SK-N-SH (cell line): ENCODE results near the gene CYSLTR2.

ENCODE experiments used
- CTCF ChIP-seq: fragments of 200-600 bp; sonication (generic); IDR thresholded peaks from 2 replicates; pipeline ENCODE4 v1.6.1; 2017; ENCODE audit warnings: antibody characterized with exemption, mild to moderate bottlenecking, moderate library complexity
- EP300 ChIP-seq, 2 experiments: IDR thresholded peaks; 2 replicates each; pipeline versions ENCODE4 v1.4.0 to v1.6.1; 2012; ENCODE audit warnings: borderline replicate concordance in 1 of 2, low read depth in 1 of 2, low read length in 1 of 2
- EZH2phosphoT487 ChIP-seq: fragments of 200-600 bp; sonication (generic); IDR thresholded peaks from 2 replicates; pipeline ENCODE4 v1.6.1; 2017; ENCODE audit warnings: low read depth, mixed run types, mild to moderate bottlenecking, antibody characterized with exemption, moderate library complexity, borderline replicate concordance
- FOSL2 ChIP-seq: IDR thresholded peaks from 2 replicates; pipeline ENCODE4 v1.4.0; 2012; ENCODE audit warnings: low read depth, mild to moderate bottlenecking, moderate library complexity, borderline replicate concordance
- JUND ChIP-seq: IDR thresholded peaks from 2 replicates; pipeline ENCODE4 v1.4.0; 2012
- NRF1 ChIP-seq: IDR thresholded peaks from 2 replicates; pipeline ENCODE4 v1.6.1; 2012; ENCODE audit warnings: low read depth, mild to moderate bottlenecking, low read length
- POLR2AphosphoS5 ChIP-seq: IDR thresholded peaks from 2 replicates; pipeline ENCODE4 v1.6.1; 2012; ENCODE audit warnings: low read depth, low read length
- RCOR1 ChIP-seq: fragments of 150-350 bp; IDR thresholded peaks from 2 replicates; pipeline ENCODE4 v1.6.1; 2017; ENCODE audit warnings: antibody characterized with exemption, low read length
- RXRA ChIP-seq: IDR thresholded peaks from 2 replicates; pipeline ENCODE4 v1.4.0; 2012; ENCODE audit warnings: low read depth, mild to moderate bottlenecking, borderline replicate concordance
- SIN3A ChIP-seq: IDR thresholded peaks from 2 replicates; pipeline ENCODE4 v1.6.1; 2012; ENCODE audit warnings: low read depth, mild to moderate bottlenecking, low read length, moderate library complexity, borderline replicate concordance
- TAF1 ChIP-seq: IDR thresholded peaks from 2 replicates; pipeline ENCODE4 v1.6.1; 2012; ENCODE audit warnings: low read depth, mild to moderate bottlenecking, low read length, moderate library complexity, borderline replicate concordance
- TCF12 ChIP-seq: IDR thresholded peaks from 2 replicates; pipeline ENCODE4 v1.4.0; 2012
- YY1 ChIP-seq: IDR thresholded peaks from 2 replicates; pipeline ENCODE4 v1.4.0; 2012; ENCODE audit warnings: low read depth, mild to moderate bottlenecking
- TF ChIP-seq, protein P1 (sequence below): IDR thresholded peaks from 2 replicates; pipeline ENCODE4 v1.4.0; 2012; ENCODE audit warnings: low read depth, borderline replicate concordance

GRCh38 chr13:48686636-48687210 lies 33.0 kb downstream of the CYSLTR2 start:
- TF ChIP-seq TAF1 (no peak), CTCF (no peak), POLR2AphosphoS5 (no peak), RCOR1 (no peak), EZH2phosphoT487 (no peak), JUND (no peak), TCF12 (no peak), SIN3A (no peak), EP300 (IDR thresholded peaks at IDR 0.05; ENCODE audit: borderline replicate concordance in 1 of 2, low read depth in 1 of 2, low read length in 1 of 2) (no peak), NRF1 (no peak), YY1 (no peak), FOSL2 (no peak), RXRA (no peak)
- TF ChIP-seq, protein P1, sequence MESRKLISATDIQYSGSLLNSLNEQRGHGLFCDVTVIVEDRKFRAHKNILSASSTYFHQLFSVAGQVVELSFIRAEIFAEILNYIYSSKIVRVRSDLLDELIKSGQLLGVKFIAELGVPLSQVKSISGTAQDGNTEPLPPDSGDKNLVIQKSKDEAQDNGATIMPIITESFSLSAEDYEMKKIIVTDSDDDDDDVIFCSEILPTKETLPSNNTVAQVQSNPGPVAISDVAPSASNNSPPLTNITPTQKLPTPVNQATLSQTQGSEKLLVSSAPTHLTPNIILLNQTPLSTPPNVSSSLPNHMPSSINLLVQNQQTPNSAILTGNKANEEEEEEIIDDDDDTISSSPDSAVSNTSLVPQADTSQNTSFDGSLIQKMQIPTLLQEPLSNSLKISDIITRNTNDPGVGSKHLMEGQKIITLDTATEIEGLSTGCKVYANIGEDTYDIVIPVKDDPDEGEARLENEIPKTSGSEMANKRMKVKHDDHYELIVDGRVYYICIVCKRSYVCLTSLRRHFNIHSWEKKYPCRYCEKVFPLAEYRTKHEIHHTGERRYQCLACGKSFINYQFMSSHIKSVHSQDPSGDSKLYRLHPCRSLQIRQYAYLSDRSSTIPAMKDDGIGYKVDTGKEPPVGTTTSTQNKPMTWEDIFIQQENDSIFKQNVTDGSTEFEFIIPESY: no peak
